HG03565 (cell line): ENCODE measurements around the gene GSAP.
"Not testable (repeated sequence)": the region's sequence is repeated elsewhere in the genome, so short reads cannot be mapped to it uniquely, and the experiment has no call there.

Source experiments
- ATAC-seq: cut with Tn5 transposase; IDR thresholded peaks from one replicate; pipeline ENCODE4 v1.9.1; 2021; ENCODE audit warnings: mild to moderate bottlenecking, moderate library complexity; ENCODE audit not compliant: unreplicated experiment

GSAP gene

GRCh38 chr7:77367976-77368375, 48.2 kb downstream of the GSAP start:
- ATAC-seq: no peak

GRCh38 chr7:77362905-77363304, 53.2 kb downstream of the GSAP start:
- no peak for ATAC-seq

- no peak for ATAC-seq
Observed at GRCh38 chr7:77360969-77361368, 55.2 kb downstream of the GSAP start.

DNA sequence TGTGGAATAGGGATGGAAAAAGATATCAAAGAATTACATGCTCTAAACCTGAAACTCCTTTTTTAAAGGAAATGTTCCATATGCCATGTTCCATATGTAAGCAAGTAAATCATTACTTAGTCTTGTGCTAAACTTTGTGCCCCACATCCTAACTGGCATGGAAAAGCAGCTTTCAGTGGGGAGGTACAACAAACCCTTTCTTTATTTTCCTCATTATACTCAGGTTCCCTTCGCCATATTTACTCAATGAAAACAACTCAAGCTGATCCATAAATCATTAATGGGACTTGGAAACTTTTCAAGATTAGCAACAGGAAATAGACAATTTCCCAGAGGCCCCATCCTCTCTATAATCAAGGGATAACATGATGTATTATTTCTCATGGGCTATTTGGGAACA, 56.0 kb downstream of the GSAP start:
- no peak for ATAC-seq

GRCh38 chr7:77359599-77359998, 56.5 kb downstream of the GSAP start:
- ATAC-seq: no peak

GRCh38 chr7:77354914-77355313, 61.2 kb downstream of the GSAP start:
- no peak for ATAC-seq

DNA sequence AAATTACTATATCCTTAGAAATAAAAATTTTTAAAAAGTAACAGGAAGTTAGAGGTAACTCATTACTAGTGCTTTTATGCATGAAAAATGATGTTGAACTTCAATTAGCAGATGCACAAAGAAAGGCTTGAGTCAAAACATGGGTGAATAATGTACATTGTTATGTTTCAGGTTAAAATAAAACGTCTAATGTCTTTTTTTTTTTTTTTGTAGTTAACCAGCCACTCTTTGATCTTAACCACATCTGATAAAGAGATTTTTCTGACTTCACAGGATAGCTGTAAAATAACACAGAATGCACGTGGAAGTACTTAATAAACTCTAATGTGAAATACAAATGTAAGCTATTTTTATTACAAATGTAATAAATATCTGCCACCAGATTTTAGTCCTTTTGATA, 61.7 kb downstream of the GSAP start:
- ATAC-seq: no peak

- no peak for ATAC-seq
Observed at GRCh38 chr7:77353911-77354310, 62.2 kb downstream of the GSAP start.

DNA sequence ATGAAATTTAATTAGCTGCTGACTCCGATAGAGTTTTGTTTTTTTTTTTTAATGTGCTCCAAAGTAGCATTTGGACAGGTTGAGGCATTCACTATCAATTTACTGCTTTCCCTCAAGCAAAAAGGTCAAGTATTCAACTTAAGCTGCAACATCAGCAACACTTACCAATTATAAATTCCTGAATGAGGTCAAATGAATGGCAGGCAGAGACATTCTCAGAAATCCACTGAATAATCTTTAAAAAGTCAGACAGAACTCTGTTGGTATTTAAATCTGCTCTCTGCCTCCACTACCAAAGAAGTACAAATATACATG, 62.8 kb downstream of the GSAP start:
- no peak for ATAC-seq

DNA sequence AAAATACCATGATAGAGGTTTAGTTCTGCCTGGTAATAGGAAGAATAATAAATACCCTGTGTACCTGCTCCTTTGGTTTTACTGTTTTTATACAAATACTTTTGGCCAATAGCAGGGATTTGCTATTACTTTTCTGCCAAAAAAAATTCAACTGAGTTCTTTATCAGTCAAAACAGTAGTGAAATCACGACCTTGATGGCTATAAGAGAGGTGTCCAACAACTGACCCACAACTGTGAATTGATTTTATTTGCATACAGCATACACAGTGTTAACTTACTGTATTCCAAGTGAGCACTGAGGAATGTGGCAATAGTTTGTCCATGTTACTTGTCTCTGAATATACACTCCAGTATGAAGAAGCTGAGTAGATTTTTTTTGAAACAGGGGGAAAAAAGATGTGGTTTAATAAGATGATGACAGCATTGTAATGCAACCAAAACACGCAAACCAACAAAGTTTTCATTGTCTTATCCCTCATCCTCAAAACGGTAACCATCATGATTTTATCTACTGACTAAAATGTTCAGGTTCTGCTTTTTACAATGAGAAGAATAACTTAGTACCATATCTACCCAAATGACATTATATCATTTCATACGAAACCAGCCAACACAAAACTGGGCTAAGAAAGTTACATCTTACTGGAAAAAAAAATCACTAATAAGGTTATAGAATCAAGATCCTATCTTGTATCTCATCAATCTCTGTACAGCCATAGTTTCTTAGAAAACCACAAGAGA, 63.3 kb downstream of the GSAP start:
- no peak for ATAC-seq

- ATAC-seq: peak; percentile 91
Observed at GRCh38 chr7:77351539-77352004, 64.6 kb downstream of the GSAP start.

DNA sequence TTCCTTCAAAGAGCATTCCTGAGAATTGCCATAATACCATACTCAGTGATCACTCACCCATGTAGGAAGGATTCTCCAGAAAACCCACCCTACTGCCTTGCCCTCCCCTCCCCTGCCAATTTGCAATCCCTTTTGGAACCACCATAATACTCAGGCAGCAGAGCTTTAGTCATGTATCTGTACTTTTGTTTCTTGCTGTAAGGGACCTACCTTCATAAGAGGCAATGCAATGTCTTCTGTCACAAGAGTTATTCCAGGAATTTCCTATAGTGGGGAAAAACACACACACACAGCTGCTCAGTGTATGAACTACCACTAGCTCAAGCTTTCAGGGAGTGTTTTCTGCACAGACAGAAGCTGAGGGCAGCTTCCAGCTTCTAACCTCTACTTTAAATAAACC, 67.0 kb downstream of the GSAP start:
- ATAC-seq: no peak

DNA sequence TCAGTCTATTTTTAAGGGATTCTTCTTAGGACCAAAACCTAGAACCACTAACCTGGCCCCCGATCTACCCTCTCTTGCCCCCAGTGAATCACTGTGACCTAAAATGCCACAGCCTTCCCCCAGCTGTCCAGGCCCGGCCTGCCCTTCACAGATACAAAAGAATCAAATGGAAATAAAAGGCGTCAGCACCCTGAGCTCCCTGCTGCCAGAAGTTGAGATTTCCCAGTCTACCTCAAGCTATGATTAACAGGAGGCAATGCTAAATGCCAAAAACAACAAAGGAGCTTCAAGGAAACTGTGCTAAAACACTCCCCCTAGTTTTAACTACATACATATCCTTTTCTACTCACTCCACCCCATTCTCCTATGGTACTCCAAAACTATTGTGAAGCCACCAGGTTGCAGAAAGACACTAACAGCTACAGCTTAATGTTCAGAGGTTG, 67.8 kb downstream of the GSAP start:
- no peak for ATAC-seq

- ATAC-seq: no peak
Observed at GRCh38 chr7:77346441-77346840, 69.7 kb downstream of the GSAP start.

DNA sequence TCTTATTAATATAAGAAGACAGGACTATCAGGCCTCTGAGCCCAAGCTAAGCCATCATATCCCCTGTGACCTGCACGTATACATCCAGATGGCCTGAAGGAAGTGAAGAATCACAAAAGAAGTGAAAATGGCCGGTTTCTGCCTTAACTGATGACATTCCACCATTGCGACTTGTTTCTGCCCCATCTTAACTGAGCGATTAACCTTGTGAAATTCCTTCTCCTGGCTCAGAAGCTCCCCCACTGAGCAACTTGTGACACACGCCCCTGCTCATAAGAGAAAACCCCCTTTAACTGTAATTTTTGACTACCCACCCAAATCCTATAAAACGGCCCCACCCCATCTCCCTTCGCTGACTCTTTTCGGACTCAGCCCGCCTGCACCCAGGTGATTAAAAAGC, 70.7 kb downstream of the GSAP start:
- ATAC-seq: not testable (repeated sequence)

- ATAC-seq: no peak
Observed at GRCh38 chr7:77339726-77340125, 76.4 kb downstream of the GSAP start.

GRCh38 chr7:77338883-77339629, 77.1 kb downstream of the GSAP start:
- ATAC-seq: no peak

DNA sequence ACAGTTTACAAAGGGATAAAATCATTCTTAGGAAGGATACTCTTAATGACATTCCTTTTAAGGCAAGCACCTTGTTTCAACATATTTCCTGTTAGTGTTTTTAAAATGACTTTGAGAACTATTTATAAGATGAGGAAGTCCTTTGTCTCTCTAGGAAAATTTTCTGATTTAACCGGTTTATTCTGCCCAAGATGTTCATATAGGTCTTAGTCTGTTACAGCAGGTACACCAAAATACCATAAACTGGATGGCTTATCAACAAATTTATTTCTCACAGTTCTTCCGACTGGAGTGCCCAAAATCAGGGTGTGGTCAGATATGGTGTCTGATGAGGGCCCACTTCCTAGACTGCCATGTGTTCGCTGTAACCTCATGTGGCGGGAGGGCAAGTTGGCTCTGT, 77.9 kb downstream of the GSAP start:
- ATAC-seq: no peak

DNA sequence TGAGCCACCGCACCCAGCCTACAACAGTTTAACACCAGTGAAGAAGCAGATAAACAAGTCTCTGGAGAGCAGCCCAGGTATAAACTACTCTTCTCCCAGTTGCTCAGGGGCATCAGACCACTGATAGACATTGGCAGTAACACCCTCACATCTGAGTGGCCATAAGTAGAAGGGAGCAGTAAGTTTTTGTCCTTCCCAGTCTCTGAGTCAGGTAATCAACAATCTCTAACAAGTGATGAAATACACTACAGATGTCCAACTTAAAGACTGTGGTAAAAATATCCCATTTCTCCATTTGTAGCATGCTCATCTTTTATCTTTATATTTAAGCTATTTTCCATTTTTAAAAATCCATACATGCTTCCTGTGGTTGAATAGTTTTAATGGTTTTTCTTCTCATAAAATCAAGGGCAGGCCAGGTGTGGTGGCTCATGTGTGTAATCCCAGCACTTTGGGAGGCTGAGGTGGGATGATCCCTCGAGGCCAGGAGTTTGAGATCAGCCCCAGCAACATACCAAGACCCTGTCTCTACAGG, 78.6 kb downstream of the GSAP start:
- no peak for ATAC-seq

- no peak for ATAC-seq
Observed at GRCh38 chr7:77335581-77335980, 80.6 kb downstream of the GSAP start.

DNA sequence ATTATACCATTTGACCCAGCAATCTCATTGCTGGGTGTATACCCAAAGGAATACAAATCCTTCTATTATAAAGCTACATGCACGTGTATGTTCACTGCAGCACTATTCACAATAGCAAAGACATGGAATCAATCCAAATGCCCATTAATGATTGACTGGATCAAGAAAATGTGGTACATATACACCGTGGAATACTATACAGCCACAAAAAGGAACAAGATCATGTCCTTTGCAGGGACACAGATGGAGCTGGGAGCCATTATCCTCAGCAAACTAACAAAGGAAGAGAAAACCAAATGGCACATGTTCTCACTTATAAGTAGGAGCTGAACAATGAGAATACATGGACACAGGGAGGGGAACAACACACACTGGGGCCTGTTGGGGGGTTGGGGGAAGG, 82.1 kb downstream of the GSAP start:
- ATAC-seq: not testable (repeated sequence)
